Neural progenitor cell (in vitro differentiated cells): ENCODE data around the gene BCAS1. TPM values are rescaled to one million over a fixed set of nuclear protein-coding genes. Genes with fewer than 3 reads are reported as not detected.

Source experiments
- DNase-seq: peaks from one replicate; pipeline ENCODE4 v3.0.0-alpha.2; 2016; ENCODE audit warnings: low spot score
- H2AFZ ChIP-seq: fragments of 200-600 bp; sonication (generic); replicated peaks from 2 replicates; pipeline ENCODE4 v1.6.1; 2016; ENCODE audit warnings: antibody characterized with exemption
- H3F3A ChIP-seq: fragments of 200-600 bp; sonication (generic); 2 replicates; pipeline ENCODE4 v1.6.1; 2016; ENCODE audit warnings: antibody characterized with exemption, low read depth
- H3K27ac ChIP-seq: fragments of 200-600 bp; sonication (generic); 2 replicates; pipeline ENCODE4 v1.5.1; 2016; ENCODE audit warnings: mild to moderate bottlenecking
- H3K27me3 ChIP-seq: fragments of 200-600 bp; sonication (generic); 2 replicates; pipeline ENCODE4 v1.6.1; 2016; ENCODE audit warnings: mild to moderate bottlenecking, moderate library complexity
- H3K36me3 ChIP-seq: fragments of 200-600 bp; sonication (generic); 2 replicates; pipeline ENCODE4 v1.5.1; 2016
- H3K4me1 ChIP-seq: fragments of 200-600 bp; sonication (generic); 2 replicates; pipeline ENCODE4 v1.6.1; 2016; ENCODE audit warnings: mixed run types
- H3K4me2 ChIP-seq: fragments of 200-600 bp; sonication (generic); 2 replicates; pipeline ENCODE4 v1.6.1; 2016
- H3K4me3 ChIP-seq: fragments of 200-600 bp; sonication (generic); 2 replicates; pipeline ENCODE4 v1.5.1; 2016
- H3K79me2 ChIP-seq: fragments of 200-600 bp; sonication (generic); 2 replicates; pipeline ENCODE4 v1.6.1; 2016; ENCODE audit warnings: low read depth
- H3K9ac ChIP-seq: fragments of 200-600 bp; sonication (generic); 2 replicates; pipeline ENCODE4 v1.6.1; 2016
- H3K9me3 ChIP-seq: fragments of 200-600 bp; sonication (generic); 2 replicates; pipeline ENCODE4 v1.5.1; 2016; ENCODE audit warnings: low read depth
- H4K20me1 ChIP-seq: fragments of 200-600 bp; sonication (generic); 2 replicates; pipeline ENCODE4 v1.6.1; 2016; ENCODE audit warnings: low read depth
- H3K27ac Mint-ChIP-seq: 3 replicates; pipeline ENCODE4 v1.8.0; 2021; ENCODE audit warnings: mixed read lengths
- H3K27me3 Mint-ChIP-seq: 2 replicates; pipeline ENCODE4 v1.8.0; 2022; ENCODE audit warnings: low read depth, mild to moderate bottlenecking, inconsistent platforms, moderate library complexity, mixed read lengths; ENCODE audit not compliant: insufficient read depth
- H3K36me3 Mint-ChIP-seq: 3 replicates; pipeline ENCODE4 v1.8.0; 2021; ENCODE audit warnings: mixed read lengths
- H3K4me1 Mint-ChIP-seq: 3 replicates; pipeline ENCODE4 v1.8.0; 2021; ENCODE audit warnings: mixed read lengths
- H3K4me3 Mint-ChIP-seq: 3 replicates; pipeline ENCODE4 v1.8.0; 2021; ENCODE audit warnings: mild to moderate bottlenecking, moderate library complexity, mixed read lengths
- H3K9me3 Mint-ChIP-seq: 3 replicates; pipeline ENCODE4 v1.8.0; 2020; ENCODE audit warnings: mixed read lengths
- EZH2 ChIP-seq: fragments of 200-600 bp; sonication (generic); IDR thresholded peaks from 2 replicates; pipeline ENCODE4 v1.6.1; 2017; ENCODE audit warnings: antibody characterized with exemption, mild to moderate bottlenecking, moderate library complexity
- EZH2phosphoT487 ChIP-seq: fragments of 200-600 bp; sonication (generic); IDR thresholded peaks from 2 replicates; pipeline ENCODE4 v1.6.1; 2017; ENCODE audit warnings: antibody characterized with exemption
- total RNA-seq: library from RNA; depleted of rRNA; stranded (reverse); fragments of >200 nt; gene quantifications from 2 replicates; pipeline ENCODE4 v1.2.3, GENCODE V29; 2015; ENCODE audit warnings: low replicate concordance
- TF ChIP-seq, protein P1 (sequence below): fragments of 200-600 bp; sonication (generic); IDR thresholded peaks from 2 replicates; pipeline ENCODE4 v1.5.1; 2017; ENCODE audit warnings: antibody characterized with exemption, mild to moderate bottlenecking

The BCAS1 gene
- total RNA-seq, 1 donor from 2014 or later, result not detected

DNA sequence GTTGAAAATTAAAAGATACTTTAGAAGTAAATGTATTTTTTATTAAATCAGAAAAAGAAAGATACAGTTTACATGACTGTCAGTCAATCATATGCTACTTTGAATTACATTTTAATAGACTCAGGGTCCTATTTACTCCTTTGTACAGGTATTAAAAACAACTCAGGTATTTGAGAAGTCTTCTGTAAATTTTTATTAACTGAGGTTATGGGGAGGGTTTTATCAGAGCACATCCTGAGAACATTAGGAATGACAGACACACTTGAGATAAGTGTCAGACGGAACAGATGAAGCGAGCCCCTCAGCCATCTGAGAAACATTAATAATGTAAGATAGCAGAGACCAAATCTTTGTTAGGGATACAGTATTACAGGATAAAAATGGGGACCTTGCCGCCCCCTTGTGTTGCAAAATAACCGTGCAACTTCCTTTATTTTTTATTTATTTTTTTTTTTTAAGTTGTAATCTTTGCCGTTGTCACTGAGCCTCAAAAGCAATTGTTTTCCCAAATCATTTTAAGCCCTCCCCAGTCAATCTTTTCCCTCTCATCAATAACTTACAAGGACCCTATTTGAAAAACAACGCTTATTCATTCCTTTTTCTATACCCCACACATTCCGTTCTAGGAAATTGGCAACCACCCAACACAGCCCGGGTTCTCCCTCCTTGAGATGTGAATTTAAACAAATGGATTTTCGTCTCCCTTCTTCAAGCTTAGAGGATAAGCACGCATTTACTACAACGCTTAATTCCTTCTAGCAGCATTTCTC, 126.7 kb downstream of the BCAS1 start:
- H4K20me1 ChIP-seq, result no peaks in the 10 kb centered on the region
- H3K9me3 Mint-ChIP-seq, result no peaks in the 10 kb centered on the region
- TF ChIP-seq, protein P1, sequence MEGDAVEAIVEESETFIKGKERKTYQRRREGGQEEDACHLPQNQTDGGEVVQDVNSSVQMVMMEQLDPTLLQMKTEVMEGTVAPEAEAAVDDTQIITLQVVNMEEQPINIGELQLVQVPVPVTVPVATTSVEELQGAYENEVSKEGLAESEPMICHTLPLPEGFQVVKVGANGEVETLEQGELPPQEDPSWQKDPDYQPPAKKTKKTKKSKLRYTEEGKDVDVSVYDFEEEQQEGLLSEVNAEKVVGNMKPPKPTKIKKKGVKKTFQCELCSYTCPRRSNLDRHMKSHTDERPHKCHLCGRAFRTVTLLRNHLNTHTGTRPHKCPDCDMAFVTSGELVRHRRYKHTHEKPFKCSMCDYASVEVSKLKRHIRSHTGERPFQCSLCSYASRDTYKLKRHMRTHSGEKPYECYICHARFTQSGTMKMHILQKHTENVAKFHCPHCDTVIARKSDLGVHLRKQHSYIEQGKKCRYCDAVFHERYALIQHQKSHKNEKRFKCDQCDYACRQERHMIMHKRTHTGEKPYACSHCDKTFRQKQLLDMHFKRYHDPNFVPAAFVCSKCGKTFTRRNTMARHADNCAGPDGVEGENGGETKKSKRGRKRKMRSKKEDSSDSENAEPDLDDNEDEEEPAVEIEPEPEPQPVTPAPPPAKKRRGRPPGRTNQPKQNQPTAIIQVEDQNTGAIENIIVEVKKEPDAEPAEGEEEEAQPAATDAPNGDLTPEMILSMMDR, result peak; percentile 68
- TF ChIP-seq EZH2phosphoT487, result no peak
- H3F3A ChIP-seq, result peaks cover 28% of the 10 kb centered on the region
- no peaks in the 10 kb centered on the region for H3K36me3 Mint-ChIP-seq
- H3K9ac ChIP-seq, result no peak overlapping the region
- H3K4me2 ChIP-seq, result no peak overlapping the region
- H2AFZ ChIP-seq, result no peak overlapping the region
- H3K4me3 Mint-ChIP-seq, result no peak overlapping the region
- no peak for DNase-seq
- H3K27ac Mint-ChIP-seq, result no peak overlapping the region
- H3K79me2 ChIP-seq, result no peaks in the 10 kb centered on the region
- H3K4me1 ChIP-seq, result peaks cover 37% of the 10 kb centered on the region
- no peak overlapping the region for H3K4me3 ChIP-seq
- no peaks in the 10 kb centered on the region for H3K9me3 ChIP-seq
- H3K27me3 Mint-ChIP-seq, result no peaks in the 10 kb centered on the region
- no peaks in the 10 kb centered on the region for H3K27me3 ChIP-seq
- no peak overlapping the region for H3K27ac ChIP-seq
- H3K36me3 ChIP-seq, result no peaks in the 10 kb centered on the region
- peaks cover 42% of the 10 kb centered on the region for H3K4me1 Mint-ChIP-seq

DNA sequence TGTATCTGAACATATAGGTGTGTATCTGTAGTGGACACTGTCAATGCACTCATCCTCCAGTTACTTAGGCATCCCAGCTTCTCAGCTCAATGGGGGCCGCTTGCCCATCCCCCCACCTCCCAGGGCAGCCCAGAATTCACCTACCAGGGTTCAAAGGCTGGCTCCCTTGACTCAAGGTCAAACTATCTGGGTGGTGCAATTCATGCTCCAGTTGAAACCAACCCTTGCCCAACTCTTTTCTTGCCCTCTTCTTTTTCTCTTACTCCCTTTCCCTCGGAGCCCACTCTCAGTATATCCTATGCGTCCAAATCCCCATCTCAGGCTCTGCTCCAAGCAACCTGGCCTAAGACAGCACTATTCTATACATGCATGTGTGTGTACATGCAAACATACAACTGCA, 127.4 kb downstream of the BCAS1 start:
- Mint-ChIP-seq H3K27ac (no peak overlapping the region), H3K4me3 (no peak overlapping the region), H3K36me3 (no peaks in the 10 kb centered on the region), H3K27me3 (no peaks in the 10 kb centered on the region), H3K9me3 (no peaks in the 10 kb centered on the region), H3K4me1 (peaks cover 40% of the 10 kb centered on the region)
- H3K27ac ChIP-seq, result no peak overlapping the region
- no peaks in the 10 kb centered on the region for H3K79me2 ChIP-seq
- H3K9ac ChIP-seq, result no peak overlapping the region
- no peak for DNase-seq
- no peak overlapping the region for H3K4me3 ChIP-seq
- H3F3A ChIP-seq, result peaks cover 28% of the 10 kb centered on the region
- no peaks in the 10 kb centered on the region for H3K36me3 ChIP-seq
- TF ChIP-seq EZH2 (no peak), EZH2phosphoT487 (no peak)
- TF ChIP-seq, protein P1, result no peak
- H4K20me1 ChIP-seq, result no peaks in the 10 kb centered on the region
- H3K27me3 ChIP-seq, result no peaks in the 10 kb centered on the region
- peaks cover 37% of the 10 kb centered on the region for H3K4me1 ChIP-seq
- H2AFZ ChIP-seq, result no peak overlapping the region
- H3K9me3 ChIP-seq, result no peaks in the 10 kb centered on the region
- H3K4me2 ChIP-seq, result no peak overlapping the region

DNA sequence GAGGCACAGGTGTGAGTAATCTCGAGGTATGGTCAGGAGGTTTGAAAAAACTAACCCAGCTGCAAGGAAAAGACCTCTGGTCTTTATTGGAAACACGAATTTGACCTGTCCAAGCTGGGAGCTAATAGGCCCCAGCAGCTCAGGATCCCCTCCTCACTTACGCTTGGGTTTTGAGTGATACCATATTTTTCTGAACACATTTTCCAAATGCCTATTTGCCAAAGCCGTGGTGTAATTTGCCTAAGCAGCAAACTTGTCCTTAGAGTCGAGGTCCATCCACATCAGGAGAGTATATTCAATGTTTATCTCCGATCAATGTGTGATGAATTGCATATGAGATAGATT, 128.0 kb downstream of the BCAS1 start:
- no peak overlapping the region for H3K4me3 ChIP-seq
- no peaks in the 10 kb centered on the region for H3K9me3 Mint-ChIP-seq
- H3K79me2 ChIP-seq, result no peaks in the 10 kb centered on the region
- H3K27ac ChIP-seq, result no peak overlapping the region
- H3K4me1 ChIP-seq, result peaks cover 37% of the 10 kb centered on the region
- no peaks in the 10 kb centered on the region for H3K27me3 ChIP-seq
- H4K20me1 ChIP-seq, result no peaks in the 10 kb centered on the region
- H2AFZ ChIP-seq, result peak overlapping the region; percentile 80
- H3K27ac Mint-ChIP-seq, result peak overlapping the region; percentile 93
- no peaks in the 10 kb centered on the region for H3K36me3 ChIP-seq
- H3F3A ChIP-seq, result peaks cover 28% of the 10 kb centered on the region
- peaks cover 40% of the 10 kb centered on the region for H3K4me1 Mint-ChIP-seq
- no peaks in the 10 kb centered on the region for H3K36me3 Mint-ChIP-seq
- H3K9me3 ChIP-seq, result no peaks in the 10 kb centered on the region
- no peak overlapping the region for H3K4me3 Mint-ChIP-seq
- no peak overlapping the region for H3K9ac ChIP-seq
- H3K4me2 ChIP-seq, result peak overlapping the region; percentile 76
- no peaks in the 10 kb centered on the region for H3K27me3 Mint-ChIP-seq
- TF ChIP-seq, protein P1, result no peak
- TF ChIP-seq EZH2 (no peak), EZH2phosphoT487 (no peak)
- DNase-seq, result no peak
